OCI-LY7 (cell line): ENCODE data around the gene RHOJ. TPM values are rescaled to one million over a fixed set of nuclear protein-coding genes. Genes with fewer than 3 reads are reported as not detected.

Source experiments
- BruUV-seq: library from RNA; stranded (reverse); fragments of 400-500 nt; replicated peaks from 2 replicates; lab custom pipeline; 2021; lab: Mats Ljungman, UMichigan
- CTCF ChIA-PET: fragments of 300-600 bp; sonication (Branson Sonifier 250); formaldehyde crosslinking; loops from one replicate; lab custom pipeline; 2022; ENCODE audit warnings: antibody characterized with exemption; ENCODE audit not compliant: unreplicated experiment; lab: Charles Lee
- POLR2A ChIA-PET: fragments of 300-600 bp; sonication (Branson Sonifier 250); formaldehyde crosslinking; loops from one replicate; lab custom pipeline; 2022; ENCODE audit warnings: antibody characterized with exemption; lab: Charles Lee
- DNase-seq: peaks from one replicate; pipeline ENCODE4 v3.0.0-alpha.2; 2015; ENCODE audit warnings: low spot score
- H2AFZ ChIP-seq: fragments of 200-600 bp; sonication (generic), shearing (Covaris generic); 2 replicates; pipeline ENCODE4 v1.6.1; 2014; ENCODE audit warnings: mild to moderate bottlenecking, antibody characterized with exemption, low read length, moderate library complexity
- H3K27ac ChIP-seq: fragments of 200-600 bp; sonication (generic); 2 replicates; pipeline ENCODE4 v1.5.1; 2014; ENCODE audit warnings: mixed run types, low read depth, mild to moderate bottlenecking, moderate library complexity, low read length, inconsistent platforms; ENCODE audit not compliant: poor library complexity, severe bottlenecking
- H3K36me3 ChIP-seq: fragments of 200-600 bp; sonication (generic); 2 replicates; pipeline ENCODE4 v1.6.1; 2014; ENCODE audit warnings: mild to moderate bottlenecking, antibody characterized with exemption, low read length, moderate library complexity, mixed read lengths; ENCODE audit not compliant: insufficient read depth
- H3K4me1 ChIP-seq: fragments of 200-600 bp; sonication (generic); 2 replicates; pipeline ENCODE4 v1.5.1; 2014; ENCODE audit warnings: mild to moderate bottlenecking, low read length; ENCODE audit not compliant: insufficient read depth, poor library complexity, severe bottlenecking
- H3K4me2 ChIP-seq: fragments of 200-600 bp; sonication (generic); 2 replicates; pipeline ENCODE4 v1.6.1; 2014; ENCODE audit warnings: mild to moderate bottlenecking, low read length
- H3K4me3 ChIP-seq: fragments of 200-600 bp; sonication (generic); 2 replicates; pipeline ENCODE4 v1.5.1; 2014; ENCODE audit warnings: mild to moderate bottlenecking, low read depth, low read length; ENCODE audit not compliant: poor library complexity, severe bottlenecking
- H3K79me2 ChIP-seq: fragments of 200-600 bp; sonication (generic); 2 replicates; pipeline ENCODE4 v1.6.1; 2016; ENCODE audit warnings: low read depth, mild to moderate bottlenecking, low read length, moderate library complexity, mixed read lengths; ENCODE audit not compliant: insufficient read depth
- H3K9me2 ChIP-seq: fragments of 200-600 bp; sonication (generic); 2 replicates; pipeline ENCODE4 v1.6.1; 2016; ENCODE audit warnings: mild to moderate bottlenecking, low read length, mixed read lengths; ENCODE audit not compliant: insufficient read depth
- H3K9me3 ChIP-seq: fragments of 200-600 bp; sonication (generic); 2 replicates; pipeline ENCODE4 v1.6.1; 2014; ENCODE audit warnings: mild to moderate bottlenecking, mixed run types, low read length, mixed read lengths
- H4K20me1 ChIP-seq: fragments of 200-600 bp; sonication (generic); 2 replicates; pipeline ENCODE4 v1.6.1; 2014; ENCODE audit warnings: mild to moderate bottlenecking, antibody characterized with exemption, low read length, moderate library complexity, mixed read lengths; ENCODE audit not compliant: insufficient read depth
- EZH2phosphoT487 ChIP-seq: fragments of 200-600 bp; sonication (generic); IDR thresholded peaks from 2 replicates; pipeline ENCODE4 v1.6.1; 2018; ENCODE audit warnings: low read depth, borderline replicate concordance, mild to moderate bottlenecking, mixed run types, antibody characterized with exemption, low read length, moderate library complexity, mixed read lengths
- intact Hi-C: fragments of 100-400 bp; cut with micrococcal nuclease; formaldehyde crosslinking; loops from one replicate; pipeline ENCODE4 v1.10.0; 2022; ENCODE audit not compliant: unreplicated experiment
- total RNA-seq, 2 experiments: library from RNA; depleted of rRNA in 1 of 2; stranded (reverse); fragments of >200 nt in 1 of 2; shearing (Covaris generic) in 1 of 2; gene quantifications; 2 replicates each; pipeline ENCODE4 v1.2.3, GENCODE V29; 2014 to 2022
- TF ChIP-seq, protein P1 (sequence below): fragments of 200-600 bp; sonication (generic); conservative IDR thresholded peaks from 2 replicates; pipeline ENCODE4 v1.5.1; 2014; ENCODE audit warnings: mild to moderate bottlenecking, antibody characterized with exemption, low read length, moderate library complexity, mixed read lengths

Gene RHOJ
- total RNA-seq, 2 experiments from 2014 or later, result not detected

DNA sequence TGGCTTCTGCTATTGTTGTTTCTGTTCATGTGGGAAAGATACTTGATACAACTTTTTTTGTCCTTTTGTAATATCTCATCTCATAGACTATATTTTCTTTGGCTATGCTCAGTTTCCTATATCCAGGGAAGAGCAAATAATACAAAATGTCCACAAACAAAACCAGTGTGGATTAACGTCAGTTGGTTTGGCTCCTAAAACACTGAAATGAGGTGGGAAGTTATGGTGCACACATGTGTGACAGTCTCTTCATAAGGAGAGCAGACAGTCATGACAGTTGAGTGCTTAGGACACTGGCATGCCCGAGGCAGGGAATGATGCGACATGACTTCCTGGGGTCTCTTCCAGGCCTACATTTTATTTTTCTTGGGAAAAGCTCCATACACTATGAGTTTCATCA lies 27.5 kb downstream of the RHOJ start:
- BruUV-seq, result no TSS peak
- H3K4me3 ChIP-seq, result no peak overlapping the region
- H3K9me2 ChIP-seq, result no peaks in the 10 kb centered on the region
- DNase-seq, result no peak
- no peaks in the 10 kb centered on the region for H3K79me2 ChIP-seq
- no peak overlapping the region for H3K4me2 ChIP-seq
- H3K4me1 ChIP-seq, result no peaks in the 10 kb centered on the region
- ChIA-PET POLR2A (interaction anchor here (0.7 kb wide), 1 partner anchor 183 kb away, joined by 4 read pairs; no protein-coding TSS in a partner anchor), CTCF (no interaction called here)
- H3K9me3 ChIP-seq, result no peaks in the 10 kb centered on the region
- H2AFZ ChIP-seq, result no peak overlapping the region
- intact Hi-C loops, result no loop called here
- H3K36me3 ChIP-seq, result no peaks in the 10 kb centered on the region
- no peak overlapping the region for H3K27ac ChIP-seq
- H4K20me1 ChIP-seq, result no peaks in the 10 kb centered on the region
- TF ChIP-seq, protein P1, sequence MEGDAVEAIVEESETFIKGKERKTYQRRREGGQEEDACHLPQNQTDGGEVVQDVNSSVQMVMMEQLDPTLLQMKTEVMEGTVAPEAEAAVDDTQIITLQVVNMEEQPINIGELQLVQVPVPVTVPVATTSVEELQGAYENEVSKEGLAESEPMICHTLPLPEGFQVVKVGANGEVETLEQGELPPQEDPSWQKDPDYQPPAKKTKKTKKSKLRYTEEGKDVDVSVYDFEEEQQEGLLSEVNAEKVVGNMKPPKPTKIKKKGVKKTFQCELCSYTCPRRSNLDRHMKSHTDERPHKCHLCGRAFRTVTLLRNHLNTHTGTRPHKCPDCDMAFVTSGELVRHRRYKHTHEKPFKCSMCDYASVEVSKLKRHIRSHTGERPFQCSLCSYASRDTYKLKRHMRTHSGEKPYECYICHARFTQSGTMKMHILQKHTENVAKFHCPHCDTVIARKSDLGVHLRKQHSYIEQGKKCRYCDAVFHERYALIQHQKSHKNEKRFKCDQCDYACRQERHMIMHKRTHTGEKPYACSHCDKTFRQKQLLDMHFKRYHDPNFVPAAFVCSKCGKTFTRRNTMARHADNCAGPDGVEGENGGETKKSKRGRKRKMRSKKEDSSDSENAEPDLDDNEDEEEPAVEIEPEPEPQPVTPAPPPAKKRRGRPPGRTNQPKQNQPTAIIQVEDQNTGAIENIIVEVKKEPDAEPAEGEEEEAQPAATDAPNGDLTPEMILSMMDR, result no peak
- TF ChIP-seq EZH2phosphoT487, result no peak

DNA sequence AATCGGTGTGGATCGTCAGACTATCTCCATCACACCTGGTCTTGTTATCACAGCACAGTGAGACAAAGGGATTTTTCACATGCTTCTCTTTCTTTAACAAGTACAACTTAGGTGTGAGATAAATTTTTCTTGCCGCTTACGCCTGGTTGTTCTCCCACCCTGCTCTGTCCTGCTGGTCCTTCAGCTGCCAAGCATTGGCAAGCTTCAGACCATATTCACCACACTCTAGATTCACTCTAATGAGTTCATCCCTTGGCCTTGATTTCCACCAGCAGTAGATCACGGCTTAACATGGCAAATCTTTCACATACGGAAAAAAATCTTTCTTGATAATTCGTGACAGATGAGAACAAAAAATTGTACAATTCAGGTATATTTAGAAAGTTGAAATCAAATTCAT lies 33.5 kb downstream of the RHOJ start:
- no TSS peak for BruUV-seq
- intact Hi-C loops, result no loop called here
- CTCF ChIA-PET, result no interaction called here

DNA sequence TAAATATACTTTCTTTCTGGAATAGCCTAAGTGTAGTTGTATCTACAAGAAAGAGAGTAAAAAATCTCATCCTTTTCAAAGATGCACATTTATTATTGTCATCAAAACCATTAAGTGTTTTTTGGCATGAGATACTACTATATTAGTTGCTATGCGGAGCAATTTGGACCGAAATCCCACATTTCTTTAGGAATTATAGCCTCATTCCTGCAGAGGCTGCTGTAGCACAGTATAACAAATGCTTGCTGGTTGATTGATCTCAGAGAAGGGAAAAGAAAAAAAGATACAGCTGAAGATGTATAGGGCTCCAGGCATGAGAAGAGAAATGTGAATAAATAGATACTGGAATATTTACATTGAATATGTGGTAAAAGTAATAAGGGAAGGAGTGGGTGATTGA lies 36.0 kb downstream of the RHOJ start:
- H3K4me3 ChIP-seq, result no peak overlapping the region
- ChIA-PET POLR2A (no interaction called here), CTCF (no interaction called here)
- H3K79me2 ChIP-seq, result no peaks in the 10 kb centered on the region
- H3K9me2 ChIP-seq, result no peaks in the 10 kb centered on the region
- H3K36me3 ChIP-seq, result no peaks in the 10 kb centered on the region
- TF ChIP-seq, protein P1, result no peak
- no peak for TF ChIP-seq EZH2phosphoT487
- no peak overlapping the region for H2AFZ ChIP-seq
- no peak overlapping the region for H3K4me2 ChIP-seq
- no peak for DNase-seq
- H3K4me1 ChIP-seq, result no peaks in the 10 kb centered on the region
- H3K27ac ChIP-seq, result no peak overlapping the region
- no peaks in the 10 kb centered on the region for H3K9me3 ChIP-seq
- intact Hi-C loops, result no loop called here
- no TSS peak for BruUV-seq
- no peaks in the 10 kb centered on the region for H4K20me1 ChIP-seq

More for the DNA sequence above, 33.5 kb downstream of the RHOJ start:
- no peak overlapping the region for H3K27ac ChIP-seq
- H3K9me3 ChIP-seq, result no peaks in the 10 kb centered on the region
- DNase-seq, result no peak
- POLR2A ChIA-PET, result interaction anchor here (0.6 to 1.1 kb wide), 3 partner anchors 11 to 48 kb away, joined by 3 to 5 read pairs (median 4); no protein-coding TSS in a partner anchor
- no peak overlapping the region for H3K4me3 ChIP-seq
- H4K20me1 ChIP-seq, result no peaks in the 10 kb centered on the region
- TF ChIP-seq, protein P1, result no peak
- no peak for TF ChIP-seq EZH2phosphoT487
- no peaks in the 10 kb centered on the region for H3K36me3 ChIP-seq
- H2AFZ ChIP-seq, result no peak overlapping the region
- no peaks in the 10 kb centered on the region for H3K9me2 ChIP-seq
- no peaks in the 10 kb centered on the region for H3K79me2 ChIP-seq
- H3K4me1 ChIP-seq, result no peaks in the 10 kb centered on the region
- no peak overlapping the region for H3K4me2 ChIP-seq
